RWPE2 (cell line): Measurements from ENCODE around the gene LPO.

Experiments used
- ATAC-seq: fragments of 200-7000 bp; cut with Tn5 transposase; 3 replicates; pipeline ENCODE4 v1.9.1; 2021; ENCODE audit warnings: low read depth
- DNase-seq: peaks from one replicate; pipeline ENCODE4 v3.0.0-alpha.2; 2020; ENCODE audit warnings: low spot score
- H3K27ac ChIP-seq: fragments of 450-650 bp; 2 replicates; pipeline ENCODE4 v1.5.1; 2017; ENCODE audit warnings: mild to moderate bottlenecking; ENCODE audit not compliant: poor library complexity, severe bottlenecking
- H3K27me3 ChIP-seq: fragments of 250-450 bp; sonication (Bioruptor Pico); 2 replicates; pipeline ENCODE4 v1.5.1; 2021; ENCODE audit warnings: mild to moderate bottlenecking, moderate library complexity; ENCODE audit not compliant: insufficient read depth, poor library complexity, severe bottlenecking
- H3K36me3 ChIP-seq: fragments of 250-450 bp; sonication (Bioruptor Pico); 2 replicates; pipeline ENCODE4 v1.5.1; 2020; ENCODE audit warnings: low read depth, mild to moderate bottlenecking, moderate library complexity
- H3K4me1 ChIP-seq: fragments of 250-450 bp; sonication (Bioruptor Pico); 2 replicates; pipeline ENCODE4 v1.5.1; 2021; ENCODE audit warnings: mild to moderate bottlenecking, moderate library complexity; ENCODE audit not compliant: insufficient read depth, poor library complexity, severe bottlenecking
- H3K4me3 ChIP-seq: fragments of 250-450 bp; sonication (Bioruptor Pico); 2 replicates; pipeline ENCODE4 v1.5.1; 2021; ENCODE audit warnings: mild to moderate bottlenecking, moderate library complexity; ENCODE audit not compliant: severe bottlenecking
- H3K9me3 ChIP-seq: fragments of 250-450 bp; sonication (Bioruptor Pico); 2 replicates; pipeline ENCODE4 v1.5.1; 2021; ENCODE audit warnings: mild to moderate bottlenecking, moderate library complexity; ENCODE audit not compliant: severe bottlenecking
- CTCF ChIP-seq: fragments of 450-650 bp; IDR thresholded peaks from one replicate; pipeline ENCODE4 v1.5.1; 2017; ENCODE audit warnings: mild to moderate bottlenecking, moderate library complexity; ENCODE audit not compliant: poor library complexity, severe bottlenecking

Gene LPO

DNA sequence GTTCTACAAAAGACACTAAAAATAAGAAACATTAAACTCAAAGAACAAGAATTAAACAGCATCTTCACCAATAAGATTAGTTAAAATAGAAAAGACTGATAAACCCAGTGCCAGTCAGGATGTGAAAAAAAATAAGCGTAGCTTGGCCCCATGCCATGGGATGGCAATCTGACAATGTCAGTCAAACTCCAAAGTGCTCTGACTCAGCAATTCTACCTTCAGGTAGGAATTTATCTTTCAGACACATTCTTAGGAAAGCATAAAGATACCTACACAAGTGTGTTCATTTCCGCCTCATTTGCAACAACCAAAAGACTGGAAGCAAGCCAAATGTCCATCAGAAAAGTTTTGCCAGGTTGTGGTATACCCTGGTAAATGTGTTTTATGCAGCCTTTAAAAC lies 51.5 kb downstream of the LPO start:
- H3K36me3 ChIP-seq: no peaks in the 10 kb centered on the region

GRCh38 chr17:58291246-58291645 lies 52.9 kb downstream of the LPO start:
- DNase-seq (no peak), ATAC-seq (no peak)
- H3K27ac ChIP-seq: no peak overlapping the region
- peaks cover 11% of the 10 kb centered on the region for H3K4me1 ChIP-seq
- H3K36me3 ChIP-seq: no peaks in the 10 kb centered on the region
- TF ChIP-seq CTCF: no peak
- H3K27me3 ChIP-seq: peaks cover 8% of the 10 kb centered on the region
- peaks cover 3% of the 10 kb centered on the region for H3K9me3 ChIP-seq
- H3K4me3 ChIP-seq: no peak overlapping the region

More for the DNA sequence above, 51.5 kb downstream of the LPO start:
- H3K4me3 ChIP-seq: no peak overlapping the region
- peaks cover 11% of the 10 kb centered on the region for H3K4me1 ChIP-seq
- H3K9me3 ChIP-seq: peaks cover 3% of the 10 kb centered on the region
- peaks cover 8% of the 10 kb centered on the region for H3K27me3 ChIP-seq
- no peak overlapping the region for H3K27ac ChIP-seq
- no peak for ATAC-seq
- TF ChIP-seq CTCF: no peak
- DNase-seq: no peak

DNA sequence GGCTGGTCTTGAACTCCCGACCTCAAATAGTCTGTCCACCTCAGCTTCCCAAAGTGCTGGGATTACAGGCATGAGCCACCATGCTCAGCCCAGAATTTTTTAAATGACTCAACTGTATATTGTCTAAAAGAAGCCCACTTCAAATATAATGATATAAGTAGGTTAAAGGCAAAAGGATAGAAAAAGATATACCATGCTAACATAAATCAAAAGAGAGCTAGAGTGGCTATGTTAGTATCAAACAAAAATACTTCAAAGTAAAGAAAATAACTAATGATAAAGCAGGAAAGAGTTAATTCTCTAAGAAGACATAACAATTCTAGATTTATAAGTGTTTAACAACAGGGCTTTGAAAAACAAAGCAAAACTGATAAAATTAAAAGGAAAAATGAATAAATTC lies 55.6 kb downstream of the LPO start:
- Histone ChIP-seq H3K27ac (no peak overlapping the region), H3K27me3 (peaks cover 8% of the 10 kb centered on the region), H3K4me1 (peaks cover 11% of the 10 kb centered on the region), H3K4me3 (no peak overlapping the region), H3K9me3 (peaks cover 3% of the 10 kb centered on the region), H3K36me3 (no peaks in the 10 kb centered on the region)
- DNase-seq: no peak
- TF ChIP-seq CTCF: no peak
- ATAC-seq: no peak

GRCh38 chr17:58300336-58300735 lies 62.0 kb downstream of the LPO start:
- peaks cover 3% of the 10 kb centered on the region for H3K27me3 ChIP-seq
- no peak overlapping the region for H3K27ac ChIP-seq
- DNase-seq (peak; percentile 13), ATAC-seq (no peak)
- H3K9me3 ChIP-seq: no peaks in the 10 kb centered on the region
- H3K4me3 ChIP-seq: no peak overlapping the region
- no peaks in the 10 kb centered on the region for H3K36me3 ChIP-seq
- H3K4me1 ChIP-seq: no peaks in the 10 kb centered on the region
- TF ChIP-seq CTCF: no peak

GRCh38 chr17:58301504-58302150 lies 63.2 kb downstream of the LPO start:
- TF ChIP-seq CTCF: no peak
- H3K4me1 ChIP-seq: no peaks in the 10 kb centered on the region
- no peak overlapping the region for H3K4me3 ChIP-seq
- no peaks in the 10 kb centered on the region for H3K9me3 ChIP-seq
- peaks cover 3% of the 10 kb centered on the region for H3K27me3 ChIP-seq
- ATAC-seq: no peak
- DNase-seq: peak; percentile 34
- no peak overlapping the region for H3K27ac ChIP-seq
- no peaks in the 10 kb centered on the region for H3K36me3 ChIP-seq
